ENCODE data around the gene MICAL3.
A peak's percentile ranks its signal among the peaks of the same experiment; 100 is the strongest.

MICAL3 gene

DNA sequence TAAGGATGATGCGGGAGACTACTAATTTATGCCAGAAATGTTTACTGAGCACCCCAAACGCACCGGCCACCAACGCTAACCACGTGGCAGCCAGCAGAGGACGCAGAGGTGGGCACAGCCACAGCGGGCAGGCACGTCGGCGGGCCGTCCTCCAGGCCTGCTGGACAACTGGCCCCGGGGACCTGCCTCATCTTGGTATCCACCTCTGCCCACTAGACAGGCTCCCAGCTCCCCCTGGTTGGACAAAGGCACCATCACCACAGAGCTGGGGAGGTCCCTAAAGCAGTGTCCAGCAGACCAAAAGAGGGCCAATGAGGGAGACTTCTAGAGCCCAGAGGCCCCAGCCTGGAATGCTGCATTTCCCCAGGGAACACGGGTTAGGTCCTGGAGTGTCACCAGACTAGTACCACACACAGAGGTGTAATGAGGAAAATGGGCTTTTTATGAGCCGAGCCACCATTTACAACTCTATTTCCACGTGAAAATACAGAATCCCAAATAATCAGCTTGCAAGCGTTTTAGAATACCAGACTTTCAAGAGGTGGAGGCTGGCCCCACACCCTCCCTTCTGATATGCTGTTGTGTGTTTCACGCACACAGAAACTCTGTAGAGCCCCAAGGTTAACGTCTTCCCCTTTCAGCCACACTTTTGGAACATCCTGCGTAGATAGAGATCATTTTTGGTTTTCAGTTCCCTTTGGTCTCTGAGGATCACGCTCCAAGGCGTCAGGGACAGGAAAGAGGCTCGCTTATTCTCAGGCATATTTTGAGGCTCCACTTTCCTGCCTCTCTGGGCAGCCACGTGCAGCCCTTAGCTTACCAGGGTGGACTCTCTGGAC lies 226.4 kb downstream of the MICAL3 start:
- no peaks in the 10 kb centered on the region for H3K9me3 ChIP-seq (replicated peaks; ENCODE audit: insufficient read depth, low read length)
- H3K9me2 ChIP-seq (replicated peaks; ENCODE audit: insufficient read depth, low read length) = no peaks in the 10 kb centered on the region
- no peaks in the 10 kb centered on the region for H3F3A ChIP-seq (ENCODE audit: insufficient read depth, low read length)
- H2AFZ ChIP-seq (ENCODE audit: low read length) = no peak overlapping the region
- peaks cover 4% of the 10 kb centered on the region; the same call in 1 of the 2 replicates for H3K4me1 ChIP-seq (ENCODE audit: low read length)
- H3K79me2 ChIP-seq (ENCODE audit: low read length) = no peaks in the 10 kb centered on the region
- no peaks in the 10 kb centered on the region for H3K36me3 ChIP-seq (replicated peaks; ENCODE audit: insufficient read depth, low read length)
- TF ChIP-seq EZH2phosphoT487 (IDR thresholded peaks at IDR 0.05; ENCODE audit: low read length) = no peak
- TF ChIP-seq EZH2 (optimal IDR thresholded peaks at IDR 0.05; ENCODE audit: low read depth, low read length) = no peak
- no peak for TF ChIP-seq CTCF (IDR thresholded peaks at IDR 0.05; ENCODE audit: low read length)
- no peaks in the 10 kb centered on the region for H3K27me3 ChIP-seq (replicated peaks; ENCODE audit: insufficient read depth, low read length)
- peak overlapping the region; percentile 51; the same call in 1 of the 2 replicates for H3K27ac ChIP-seq (ENCODE audit: low read length)
- H3K4me3 ChIP-seq (ENCODE audit: low read length) = no peak overlapping the region
- no peak overlapping the region for H3K9ac ChIP-seq (ENCODE audit: low read length)
- no peak overlapping the region for H3K4me2 ChIP-seq (ENCODE audit: low read depth, low read length)
- H4K20me1 ChIP-seq (ENCODE audit: insufficient read depth, low read length) = no peaks in the 10 kb centered on the region
- DNase-seq = no peak

DNA sequence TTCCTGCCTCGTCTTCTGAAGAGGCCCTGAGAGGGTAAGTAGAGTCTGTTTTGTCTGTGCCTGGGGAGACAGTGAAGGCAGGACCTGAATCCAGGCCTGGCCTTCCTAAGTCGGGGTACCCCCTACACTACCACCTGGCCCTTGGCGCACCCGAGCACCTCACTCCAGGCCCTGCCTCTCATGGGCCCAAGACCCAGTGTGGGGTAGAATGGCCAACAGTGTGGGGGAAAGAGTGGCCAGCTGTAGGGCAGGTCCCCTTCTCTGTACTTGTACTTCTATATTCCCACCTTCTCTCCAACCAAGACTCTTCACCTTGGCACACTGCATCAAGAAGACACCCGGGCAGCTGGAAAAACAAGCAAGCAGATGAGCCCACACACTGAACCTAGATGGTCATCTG lies 227.7 kb downstream of the MICAL3 start:
- no peaks in the 10 kb centered on the region for H3K27me3 ChIP-seq (replicated peaks; ENCODE audit: insufficient read depth, low read length)

DNA sequence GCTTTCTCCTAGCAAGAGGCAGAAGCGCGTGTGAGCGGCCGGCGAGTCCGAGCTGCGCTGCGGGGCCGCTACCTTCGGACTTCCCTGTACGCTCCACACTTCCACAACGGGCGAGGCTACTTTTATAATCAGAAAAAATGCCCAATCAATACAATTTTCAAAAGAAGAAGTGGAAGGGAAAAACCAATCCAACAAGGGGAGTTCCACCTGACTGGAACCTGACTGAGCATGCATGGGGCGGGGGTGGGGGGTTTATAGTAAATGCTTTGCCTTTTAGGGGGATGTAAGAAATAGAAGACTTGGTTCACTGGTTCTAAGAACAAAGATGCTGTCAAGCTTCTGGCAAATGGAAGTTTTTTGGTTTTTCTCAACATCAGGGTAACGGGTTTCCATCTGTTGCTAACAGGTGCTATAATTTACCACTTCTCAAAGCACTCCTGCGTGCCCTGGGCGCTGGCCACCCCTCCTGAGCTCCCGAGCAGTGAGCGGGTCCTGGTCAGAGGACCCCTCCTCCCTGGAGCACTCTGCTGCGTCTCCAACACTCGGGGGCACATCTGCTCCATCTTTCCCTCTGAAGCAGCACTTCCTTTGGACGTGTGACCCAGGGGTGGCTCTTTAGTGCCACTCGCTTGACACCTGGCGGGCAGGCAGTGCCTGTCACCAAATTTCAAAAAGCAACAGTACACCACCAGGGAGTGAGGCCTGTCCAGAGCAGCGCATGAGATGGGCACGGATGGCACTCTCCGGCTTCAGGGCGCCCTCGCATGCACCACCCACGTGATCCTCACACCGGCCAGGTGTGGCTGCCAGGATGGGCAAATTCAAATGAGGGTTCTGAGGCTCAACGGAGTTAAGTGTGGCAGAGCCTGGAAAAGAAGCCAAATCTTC lies 228.5 kb downstream of the MICAL3 start:
- TF ChIP-seq CTCF (IDR thresholded peaks at IDR 0.05; ENCODE audit: low read length) = no peak
- TF ChIP-seq EZH2phosphoT487 (IDR thresholded peaks at IDR 0.05; ENCODE audit: low read length) = no peak
- TF ChIP-seq EZH2 (optimal IDR thresholded peaks at IDR 0.05; ENCODE audit: low read depth, low read length) = no peak
- no peaks in the 10 kb centered on the region for H3K79me2 ChIP-seq (ENCODE audit: low read length)
- DNase-seq = no peak
- H3K4me2 ChIP-seq (ENCODE audit: low read depth, low read length) = no peak overlapping the region
- no peaks in the 10 kb centered on the region for H3K36me3 ChIP-seq (replicated peaks; ENCODE audit: insufficient read depth, low read length)
- H3K27me3 ChIP-seq (replicated peaks; ENCODE audit: insufficient read depth, low read length) = no peaks in the 10 kb centered on the region
- no peak overlapping the region for H2AFZ ChIP-seq (ENCODE audit: low read length)
- H3K4me3 ChIP-seq (ENCODE audit: low read length) = no peak overlapping the region
- H3F3A ChIP-seq (ENCODE audit: insufficient read depth, low read length) = no peaks in the 10 kb centered on the region
- H3K9me2 ChIP-seq (replicated peaks; ENCODE audit: insufficient read depth, low read length) = no peaks in the 10 kb centered on the region
- H3K9me3 ChIP-seq (replicated peaks; ENCODE audit: insufficient read depth, low read length) = no peaks in the 10 kb centered on the region
- H3K4me1 ChIP-seq (ENCODE audit: low read length) = peaks cover 4% of the 10 kb centered on the region; the same call in 1 of the 2 replicates
- no peak overlapping the region for H3K27ac ChIP-seq (ENCODE audit: low read length)
- no peak overlapping the region for H3K9ac ChIP-seq (ENCODE audit: low read length)
- no peaks in the 10 kb centered on the region for H4K20me1 ChIP-seq (ENCODE audit: insufficient read depth, low read length)

More for the DNA sequence above, 227.7 kb downstream of the MICAL3 start:
- no peak overlapping the region for H3K4me3 ChIP-seq (ENCODE audit: low read length)
- H3K79me2 ChIP-seq (ENCODE audit: low read length) = no peaks in the 10 kb centered on the region
- DNase-seq = no peak
- H3K9me3 ChIP-seq (replicated peaks; ENCODE audit: insufficient read depth, low read length) = no peaks in the 10 kb centered on the region
- H3K4me1 ChIP-seq (ENCODE audit: low read length) = peaks cover 4% of the 10 kb centered on the region; the same call in 1 of the 2 replicates
- no peaks in the 10 kb centered on the region for H4K20me1 ChIP-seq (ENCODE audit: insufficient read depth, low read length)
- no peak overlapping the region for H2AFZ ChIP-seq (ENCODE audit: low read length)
- no peaks in the 10 kb centered on the region for H3K36me3 ChIP-seq (replicated peaks; ENCODE audit: insufficient read depth, low read length)
- H3K9me2 ChIP-seq (replicated peaks; ENCODE audit: insufficient read depth, low read length) = no peaks in the 10 kb centered on the region
- no peak overlapping the region for H3K9ac ChIP-seq (ENCODE audit: low read length)
- no peak overlapping the region for H3K27ac ChIP-seq (ENCODE audit: low read length)
- no peak for TF ChIP-seq EZH2 (optimal IDR thresholded peaks at IDR 0.05; ENCODE audit: low read depth, low read length)
- H3K4me2 ChIP-seq (ENCODE audit: low read depth, low read length) = no peak overlapping the region
- no peaks in the 10 kb centered on the region for H3F3A ChIP-seq (ENCODE audit: insufficient read depth, low read length)

Measured in MM.1S (cell line).